ENCODE data around the gene FGF14. TPM values are rescaled to one million over a fixed set of nuclear protein-coding genes. Genes with fewer than 3 reads are reported as not detected.

FGF14 gene
- polyA plus RNA-seq, 1 donor: 0.23 TPM

DNA sequence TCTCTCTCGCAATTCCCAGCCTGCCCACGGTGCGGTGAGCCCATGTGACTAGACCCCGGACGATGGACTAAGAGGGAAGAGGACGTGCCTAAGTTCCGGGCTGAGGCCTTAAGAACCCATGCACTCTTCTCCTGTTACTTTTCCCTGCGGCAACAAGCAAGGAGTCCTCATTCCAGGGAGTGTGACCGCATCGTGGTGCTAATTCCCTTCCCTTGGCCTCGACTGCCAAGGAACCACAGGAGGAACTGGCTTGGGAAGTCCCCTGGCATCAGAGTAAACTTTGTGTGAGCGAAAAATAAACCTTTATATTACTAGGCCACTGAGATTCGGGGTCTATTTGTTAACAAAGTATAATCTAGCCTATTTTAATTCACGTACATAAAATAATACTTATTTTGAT, 34.0 kb downstream of the FGF14 start:
- DNase-seq (ENCODE audit: low read depth): no peak

- no peak for DNase-seq (ENCODE audit: low read depth)
Measured at GRCh38 chr13:102361113-102361512, 40.7 kb downstream of the FGF14 start.

DNA sequence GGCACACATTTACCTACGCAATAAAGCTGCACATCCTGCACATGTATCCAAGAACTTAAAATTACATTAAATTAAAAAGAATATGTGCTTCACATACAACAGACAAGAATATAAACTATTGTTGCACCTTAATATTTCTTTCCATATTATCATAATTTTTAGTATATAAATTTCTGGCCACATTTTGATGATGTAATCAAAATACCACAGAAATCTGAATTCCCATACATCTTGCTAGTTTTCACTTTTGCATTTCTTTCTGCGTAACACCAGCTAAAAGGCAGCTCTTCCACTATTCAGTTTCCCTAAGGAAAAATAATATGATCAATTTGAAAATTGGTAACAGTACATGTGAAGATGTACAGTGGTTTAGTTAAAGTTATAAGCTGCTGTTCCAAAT, 42.6 kb downstream of the FGF14 start:
- DNase-seq (ENCODE audit: low read depth): no peak

- no peak for DNase-seq (ENCODE audit: low read depth)
Measured at GRCh38 chr13:102355251-102355650, 46.6 kb downstream of the FGF14 start.

GRCh38 chr13:102354011-102354410, 47.8 kb downstream of the FGF14 start:
- DNase-seq (ENCODE audit: low read depth): no peak

DNA sequence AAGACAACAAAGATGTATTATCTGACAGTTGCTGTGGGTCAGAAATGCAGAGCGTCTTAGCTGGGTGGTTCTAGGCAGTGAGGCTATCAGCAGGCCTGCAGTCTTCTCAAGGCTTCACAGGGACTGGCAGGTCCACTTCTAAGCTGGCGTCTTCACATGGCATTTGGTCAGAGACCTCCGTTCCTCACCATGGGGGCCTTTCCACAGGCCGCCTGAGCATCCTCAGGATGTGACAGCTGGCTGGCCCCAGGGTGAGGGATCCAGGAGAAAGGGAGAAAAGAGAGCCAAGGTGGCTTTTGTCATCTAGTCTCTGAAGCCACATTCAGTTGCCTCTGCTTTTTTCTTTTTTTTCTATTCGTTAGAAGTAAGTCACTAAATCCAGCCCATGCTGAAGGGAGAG, 50.3 kb downstream of the FGF14 start:
- DNase-seq (ENCODE audit: low read depth): no peak

DNA sequence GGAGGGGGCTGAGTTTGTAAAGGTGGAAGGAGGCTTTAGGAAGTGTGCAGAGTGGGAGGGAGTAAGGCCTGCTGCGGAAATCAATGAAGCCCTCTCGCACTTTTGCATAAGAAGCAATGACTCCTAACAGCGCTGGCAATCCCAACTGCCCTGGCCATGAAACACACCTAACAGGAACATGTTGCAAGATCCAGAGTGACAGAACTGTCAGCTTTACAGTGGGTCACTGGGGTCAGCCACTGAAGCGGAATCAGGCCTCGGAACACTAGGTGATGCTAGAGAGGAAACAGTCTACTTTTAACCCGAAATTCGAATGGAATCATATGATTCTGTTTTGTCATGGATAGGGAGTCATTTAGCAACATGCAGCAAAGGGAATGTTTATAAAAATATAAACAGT, 54.4 kb downstream of the FGF14 start:
- DNase-seq (ENCODE audit: low read depth): no peak

GRCh38 chr13:102346769-102347168, 55.1 kb downstream of the FGF14 start:
- DNase-seq (ENCODE audit: low read depth): no peak

- no peak for DNase-seq (ENCODE audit: low read depth)
Measured at GRCh38 chr13:102344410-102344809, 57.4 kb downstream of the FGF14 start.

DNA sequence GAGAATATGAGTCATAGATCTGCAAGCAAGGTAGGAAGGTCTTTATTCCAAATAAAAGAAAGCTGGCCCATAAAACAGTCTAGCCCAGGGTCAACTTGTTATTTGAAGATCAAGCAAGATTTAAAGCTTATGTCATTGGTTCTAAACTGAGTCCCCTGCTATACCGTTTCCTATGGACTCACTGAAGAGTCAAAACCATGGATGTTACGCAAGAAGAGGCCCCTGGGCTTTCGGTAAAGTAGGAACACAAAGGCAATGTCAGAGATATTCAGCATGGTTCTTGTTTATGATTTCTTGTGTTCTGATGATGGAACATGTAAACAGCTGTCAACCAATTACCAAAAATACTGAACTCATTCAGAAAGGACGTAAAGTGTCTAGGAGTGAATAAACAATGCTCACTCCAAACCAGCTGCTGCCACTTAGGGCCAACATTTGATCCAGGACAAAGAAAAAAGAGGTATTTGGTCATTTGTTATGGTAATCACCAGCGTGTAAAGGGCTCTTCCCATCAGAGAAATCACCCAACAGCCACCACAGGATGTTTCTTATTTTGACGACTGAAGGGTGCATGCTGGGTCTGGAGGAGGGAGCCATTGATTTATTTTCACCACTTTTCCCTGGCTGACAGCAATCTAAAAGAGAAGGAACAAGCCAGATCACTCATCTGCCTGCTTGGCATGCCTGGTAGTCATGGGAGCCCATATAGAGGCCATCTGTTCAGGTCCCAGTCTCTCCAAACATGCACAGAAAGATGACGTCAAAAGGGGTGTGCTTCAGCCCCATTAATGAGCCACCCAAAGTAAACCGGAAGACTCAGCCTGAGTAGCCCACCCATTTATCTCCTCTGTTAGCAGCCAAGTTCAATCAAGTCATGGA, 68.3 kb downstream of the FGF14 start:
- no peak for DNase-seq (ENCODE audit: low read depth)

GRCh38 chr13:102328909-102329308, 72.9 kb downstream of the FGF14 start:
- DNase-seq (ENCODE audit: low read depth): no peak

DNA sequence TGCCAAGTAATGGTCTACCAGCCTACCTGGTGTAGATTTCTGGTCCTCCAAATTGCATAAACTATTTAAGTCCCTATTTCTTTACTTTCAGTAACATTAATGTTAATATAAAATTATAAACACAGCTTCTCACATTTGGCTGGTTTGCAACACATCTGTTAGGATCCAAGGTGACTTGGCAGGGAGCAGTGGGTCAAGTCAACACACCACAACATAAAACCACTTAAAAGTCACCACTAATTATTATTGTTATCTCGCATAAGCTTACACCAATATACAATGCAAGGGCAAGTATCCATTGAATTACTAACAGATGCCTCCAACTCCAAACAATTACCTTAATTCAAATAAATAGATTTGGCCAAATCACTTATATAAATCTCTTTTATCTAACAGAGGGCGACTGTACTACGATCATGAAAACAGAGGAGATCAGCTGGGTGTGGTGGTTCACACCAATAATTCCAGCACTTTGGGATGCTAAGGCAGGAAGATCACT, 74.7 kb downstream of the FGF14 start:
- DNase-seq (ENCODE audit: low read depth): no peak

- DNase-seq (ENCODE audit: low read depth): no peak
Measured at GRCh38 chr13:102326381-102327118, 75.3 kb downstream of the FGF14 start.

DNA sequence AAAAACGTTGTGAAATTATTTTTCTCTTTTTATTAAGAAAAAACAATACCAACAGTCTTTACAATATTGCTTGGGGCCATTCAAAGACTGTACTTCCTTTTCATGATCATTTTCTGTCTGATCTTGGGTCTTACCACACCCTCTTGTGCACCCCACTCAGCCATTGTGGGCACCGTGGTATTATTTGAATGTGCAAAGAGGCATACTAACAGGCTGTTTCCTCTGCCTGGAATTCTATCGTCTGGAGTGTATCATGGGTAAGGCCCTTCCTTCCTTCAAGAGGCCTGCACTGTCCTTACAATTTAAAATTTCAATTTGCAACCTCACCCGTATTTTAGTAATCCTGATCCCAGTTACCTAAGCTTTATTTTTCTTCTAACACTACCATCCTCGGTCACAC, 76.5 kb downstream of the FGF14 start:
- no peak for DNase-seq (ENCODE audit: low read depth)

DNA sequence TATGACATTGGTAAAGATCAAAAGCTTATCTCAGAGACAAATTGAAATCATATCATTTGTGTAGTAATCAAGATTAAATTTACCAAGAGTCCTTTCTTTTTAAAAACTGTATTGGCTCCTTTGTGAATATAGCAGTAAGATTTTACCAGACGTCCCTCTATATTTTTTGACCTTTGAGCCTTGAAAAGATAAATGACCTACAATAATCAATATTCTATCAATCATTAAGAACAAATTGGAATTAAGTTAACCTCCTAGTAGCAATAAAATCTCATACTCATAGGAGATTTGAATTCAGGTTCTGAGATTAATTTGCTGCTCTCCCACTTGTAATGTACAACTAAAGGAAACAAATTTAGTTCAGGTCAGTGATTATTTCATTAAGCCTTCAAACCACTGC, 78.3 kb downstream of the FGF14 start:
- no peak for DNase-seq (ENCODE audit: low read depth)

- no peak for DNase-seq (ENCODE audit: low read depth)
Measured at GRCh38 chr13:102323012-102323411, 78.8 kb downstream of the FGF14 start.

GRCh38 chr13:102322211-102322610, 79.6 kb downstream of the FGF14 start:
- no peak for DNase-seq (ENCODE audit: low read depth)

GRCh38 chr13:102318233-102318632, 83.6 kb downstream of the FGF14 start:
- no peak for DNase-seq (ENCODE audit: low read depth)

DNA sequence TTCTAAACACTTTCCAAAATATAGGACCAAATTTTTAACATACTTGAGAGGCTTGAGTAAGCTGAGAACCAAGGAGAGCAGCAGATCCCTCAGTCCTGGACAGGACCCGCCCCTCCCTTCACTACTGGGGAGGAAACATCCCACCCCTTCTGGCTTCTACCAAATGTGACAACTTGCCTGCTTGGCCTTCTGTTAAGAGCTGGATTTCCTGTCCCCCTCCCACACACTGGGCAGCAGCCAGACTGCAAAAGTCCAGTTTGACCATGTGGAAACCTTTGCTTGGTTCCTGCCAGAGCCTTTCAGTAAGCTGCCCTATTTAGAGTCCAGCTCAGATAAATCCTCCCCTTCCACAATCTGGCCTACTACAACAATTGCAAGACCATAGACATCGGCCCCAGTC, 84.3 kb downstream of the FGF14 start:
- no peak for DNase-seq (ENCODE audit: low read depth)

DNA sequence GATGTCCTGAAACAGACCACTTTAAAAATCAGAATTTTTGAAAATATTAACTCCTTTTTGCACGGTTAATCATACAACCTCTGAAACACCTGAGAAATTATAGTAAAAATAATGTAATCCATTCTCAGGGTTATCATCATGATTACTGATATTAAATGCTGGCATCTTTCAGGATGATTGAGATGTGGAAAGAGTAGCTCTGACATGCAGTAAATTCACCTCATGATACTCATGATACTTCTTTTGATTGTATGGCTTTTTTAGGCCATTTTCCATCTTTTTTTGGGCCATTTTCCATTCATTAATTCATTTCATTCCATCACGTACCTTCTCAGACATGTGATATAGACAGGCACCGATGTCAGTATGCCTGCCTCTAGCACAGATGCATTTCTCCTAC, 85.1 kb downstream of the FGF14 start:
- no peak for DNase-seq (ENCODE audit: low read depth)

- no peak for DNase-seq (ENCODE audit: low read depth)
Measured at GRCh38 chr13:102312841-102313240, 89.0 kb downstream of the FGF14 start.

- DNase-seq (ENCODE audit: low read depth): no peak
Measured at GRCh38 chr13:102311901-102312300, 89.9 kb downstream of the FGF14 start.

DNA sequence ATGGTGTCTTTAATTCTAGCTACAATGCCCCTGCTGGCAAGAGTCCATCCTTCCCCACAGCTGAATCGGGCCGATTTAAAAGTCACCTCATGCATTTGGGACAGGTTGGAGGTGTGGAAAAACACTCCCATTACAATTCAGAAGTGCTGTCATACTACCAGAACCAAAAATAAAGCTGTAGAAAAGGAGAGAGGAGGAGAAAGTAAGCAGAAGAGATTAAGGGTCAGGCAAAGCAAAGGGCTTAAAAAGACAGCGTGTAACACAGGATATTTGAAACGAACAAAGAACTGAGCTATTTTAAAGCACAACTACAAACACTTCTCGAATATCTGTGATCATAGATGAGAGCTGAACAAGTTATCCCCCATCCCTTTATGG, 90.4 kb downstream of the FGF14 start:
- no peak for DNase-seq (ENCODE audit: low read depth)
